Neuronal stem cell (in vitro differentiated cells): ENCODE measurements around the gene SLC2A13.

ENCODE experiments used
- DNase-seq: peaks from one replicate; pipeline ENCODE4 v3.0.0-alpha.2; 2013; ENCODE audit warnings: low spot score
- H2AFZ ChIP-seq: one replicate; pipeline ENCODE4 v1.6.1; 2013; ENCODE audit warnings: mild to moderate bottlenecking, low read length, inconsistent platforms
- H2AK5ac ChIP-seq: 2 replicates; pipeline ENCODE4 v1.6.1; 2013; ENCODE audit warnings: low read depth, mild to moderate bottlenecking, inconsistent platforms, low read length, moderate library complexity, mixed read lengths
- H2BK120ac ChIP-seq: 2 replicates; pipeline ENCODE4 v1.6.1; 2013; ENCODE audit warnings: low read depth, mild to moderate bottlenecking, inconsistent platforms, low read length, moderate library complexity, mixed read lengths
- H2BK12ac ChIP-seq: one replicate; pipeline ENCODE4 v1.6.1; 2013; ENCODE audit warnings: low read length, inconsistent platforms
- H2BK15ac ChIP-seq: 2 replicates; pipeline ENCODE4 v1.6.1; 2013; ENCODE audit warnings: mild to moderate bottlenecking, low read length, inconsistent platforms, mixed read lengths
- H2BK5ac ChIP-seq: one replicate; pipeline ENCODE4 v1.6.1; 2013; ENCODE audit warnings: inconsistent platforms, mild to moderate bottlenecking, low read length, moderate library complexity
- H3K14ac ChIP-seq: one replicate; pipeline ENCODE4 v1.6.1; 2013; ENCODE audit warnings: low read length, inconsistent platforms
- H3K18ac ChIP-seq: 2 replicates; pipeline ENCODE4 v1.6.1; 2013; ENCODE audit warnings: low read length, inconsistent platforms
- H3K23ac ChIP-seq: 2 replicates; pipeline ENCODE4 v1.6.1; 2013; ENCODE audit warnings: low read depth, mild to moderate bottlenecking, mixed read lengths, low read length, inconsistent platforms; ENCODE audit not compliant: poor library complexity
- H3K27ac ChIP-seq: replicated peaks from 3 replicates; pipeline ENCODE4 v1.5.1; 2013; ENCODE audit warnings: low read length, inconsistent platforms
- H3K27me3 ChIP-seq, 3 experiments: 2 replicates each; pipeline ENCODE4 v1.6.1; 2013; ENCODE audit warnings: low read length in 3 of 3, mild to moderate bottlenecking in 2 of 3, inconsistent platforms in 1 of 3, low read depth in 1 of 3, mixed read lengths in 1 of 3, moderate library complexity in 1 of 3; ENCODE audit not compliant: control insufficient read depth in 3 of 3, insufficient read depth in 3 of 3
- H3K36me3 ChIP-seq, 2 donors: replicated peaks in 1 of 2; 2 replicates each; pipeline ENCODE4 v1.6.1; 2013; ENCODE audit warnings: low read length in 2 of 2; ENCODE audit not compliant: control insufficient read depth in 2 of 2, insufficient read depth in 2 of 2
- H3K4ac ChIP-seq: 2 replicates; pipeline ENCODE4 v1.6.1; 2013; ENCODE audit warnings: inconsistent platforms, mild to moderate bottlenecking, low read length, moderate library complexity
- H3K4me1 ChIP-seq, 2 donors: 1 replicate in 1 of 2; 2 replicates in 1 of 2; pipeline ENCODE4 v1.6.1; 2013; ENCODE audit warnings: low read length in 2 of 2, low read depth in 1 of 2; ENCODE audit not compliant: control insufficient read depth in 2 of 2, insufficient read depth in 1 of 2
- H3K4me2 ChIP-seq: one replicate; pipeline ENCODE4 v1.6.1; 2013; ENCODE audit warnings: mild to moderate bottlenecking, low read length, inconsistent platforms; ENCODE audit not compliant: insufficient read depth, poor library complexity, severe bottlenecking
- H3K4me3 ChIP-seq, 2 donors: 2 replicates each; pipeline ENCODE4 v1.5.1; 2013; ENCODE audit warnings: low read length in 2 of 2, mild to moderate bottlenecking in 2 of 2, inconsistent platforms in 1 of 2, moderate library complexity in 1 of 2
- H3K79me1 ChIP-seq: one replicate; pipeline ENCODE4 v1.6.1; 2013; ENCODE audit warnings: low read depth, mild to moderate bottlenecking, inconsistent platforms, low read length, moderate library complexity
- H3K9ac ChIP-seq: one replicate; pipeline ENCODE4 v1.6.1; 2013; ENCODE audit warnings: mild to moderate bottlenecking, low read depth, low read length, inconsistent platforms; ENCODE audit not compliant: poor library complexity
- H3K9me3 ChIP-seq, 2 donors: replicated peaks in 1 of 2; 2 replicates each; pipeline versions ENCODE3 to v1.6.1; 2013; ENCODE audit warnings: low read length in 2 of 2, mild to moderate bottlenecking in 2 of 2, inconsistent platforms in 1 of 2, low read depth in 1 of 2, mixed read lengths in 1 of 2, moderate library complexity in 1 of 2; ENCODE audit not compliant: control insufficient read depth in 2 of 2, insufficient read depth in 1 of 2
- H4K8ac ChIP-seq: one replicate; pipeline ENCODE4 v1.6.1; 2013; ENCODE audit warnings: low read depth, mild to moderate bottlenecking, inconsistent platforms, low read length, moderate library complexity
- H4K91ac ChIP-seq: one replicate; pipeline ENCODE4 v1.6.1; 2013; ENCODE audit warnings: low read length, low read depth, mild to moderate bottlenecking, inconsistent platforms; ENCODE audit not compliant: poor library complexity
- WGBS, 2 donors: extraction: QIAGEN DNeasy Blood & Tissue Kit; methylation state at CpG; one replicate each; pipeline ENCODE4 v1.1.7; 2013; ENCODE audit warnings: missing lambda C conversion rate in 2 of 2, mixed read lengths in 1 of 2; ENCODE audit not compliant: insufficient read length in 2 of 2, insufficient replicate concordance in 1 of 2; ENCODE audit errors: extremely low coverage in 2 of 2; 5-methylcytosine and 5-hydroxymethylcytosine counted together

The SLC2A13 gene

GRCh38 chr12:40123496-40123895 lies 17.6 kb upstream of the SLC2A13 start:
- no peak overlapping the region for H2AFZ ChIP-seq
- no peak overlapping the region for H3K14ac ChIP-seq
- no peak overlapping the region for H3K27ac ChIP-seq
- no peaks in the 10 kb centered on the region for H3K79me1 ChIP-seq
- H3K18ac ChIP-seq, result no peak overlapping the region
- H4K8ac ChIP-seq, result no peak overlapping the region
- no peak for DNase-seq
- no peaks in the 10 kb centered on the region for H3K9me3 ChIP-seq
- H3K4me1 ChIP-seq, result no peaks in the 10 kb centered on the region
- H3K23ac ChIP-seq, result no peak overlapping the region
- H3K27me3 ChIP-seq, result no peaks in the 10 kb centered on the region
- H2BK5ac ChIP-seq, result no peak overlapping the region
- no peak overlapping the region for H2BK15ac ChIP-seq
- H2AK5ac ChIP-seq, result no peak overlapping the region
- no peak overlapping the region for H4K91ac ChIP-seq
- H3K4ac ChIP-seq, result no peak overlapping the region
- H3K4me2 ChIP-seq, result no peak overlapping the region
- H2BK12ac ChIP-seq, result no peak overlapping the region
- no CpG with 5 or more reads among the region's 1 CpG for WGBS, 2 donors
- H3K4me3 ChIP-seq, result no peak overlapping the region
- no peaks in the 10 kb centered on the region for H3K36me3 ChIP-seq
- no peak overlapping the region for H2BK120ac ChIP-seq
- no peak overlapping the region for H3K9ac ChIP-seq

- no CpG with 5 or more reads among the region's 1 CpG for WGBS, 2 donors
- H3K27ac ChIP-seq, result no peak overlapping the region
Observed at GRCh38 chr12:40122842-40123241, 17.0 kb upstream of the SLC2A13 start.

GRCh38 chr12:40117818-40118217 lies 11.9 kb upstream of the SLC2A13 start:
- no peak overlapping the region for H3K14ac ChIP-seq

More at GRCh38 chr12:40122842-40123241, 17.0 kb upstream of the SLC2A13 start:
- H3K23ac ChIP-seq, result no peak overlapping the region
- no peak overlapping the region for H2AK5ac ChIP-seq
- H2BK120ac ChIP-seq, result no peak overlapping the region
- no peaks in the 10 kb centered on the region for H3K27me3 ChIP-seq
- no peak overlapping the region for H2AFZ ChIP-seq
- H3K4me2 ChIP-seq, result no peak overlapping the region
- H4K91ac ChIP-seq, result no peak overlapping the region
- H3K4ac ChIP-seq, result no peak overlapping the region
- H3K9me3 ChIP-seq, result no peaks in the 10 kb centered on the region
- H2BK5ac ChIP-seq, result no peak overlapping the region
- H3K36me3 ChIP-seq, result no peaks in the 10 kb centered on the region
- no peak overlapping the region for H2BK12ac ChIP-seq
- no peaks in the 10 kb centered on the region for H3K4me1 ChIP-seq
- no peak overlapping the region for H3K18ac ChIP-seq
- H4K8ac ChIP-seq, result no peak overlapping the region
- H2BK15ac ChIP-seq, result no peak overlapping the region
- no peak for DNase-seq
- no peak overlapping the region for H3K4me3 ChIP-seq
- no peak overlapping the region for H3K14ac ChIP-seq
- H3K9ac ChIP-seq, result no peak overlapping the region
- no peaks in the 10 kb centered on the region for H3K79me1 ChIP-seq

GRCh38 chr12:40110586-40110985 lies 4.7 kb upstream of the SLC2A13 start:
- Histone ChIP-seq H3K4me3 (no peak overlapping the region), H3K4me2 (no peak overlapping the region), H2BK12ac (no peak overlapping the region), H2BK5ac (no peak overlapping the region), H3K23ac (no peak overlapping the region), H2AK5ac (no peak overlapping the region), H4K8ac (no peak overlapping the region), H3K18ac (no peak overlapping the region), H2BK120ac (no peak overlapping the region), H3K4me1 (peaks cover 1 to 5% of the 10 kb centered on the region in 2 donors), H3K79me1 (no peaks in the 10 kb centered on the region), H3K27ac (no peak overlapping the region), H3K14ac (no peak overlapping the region), H4K91ac (no peak overlapping the region), H3K9me3 (no peaks in the 10 kb centered on the region), H2BK15ac (no peak overlapping the region), H2AFZ (no peak overlapping the region), H3K36me3 (no peaks in the 10 kb centered on the region), H3K9ac (no peak overlapping the region), H3K4ac (no peak overlapping the region), H3K27me3 (no peaks in the 10 kb centered on the region)
- DNase-seq, result no peak
- WGBS, 2 donors, result no CpG with 5 or more reads among the region's 1 CpG

More at GRCh38 chr12:40117818-40118217, 11.9 kb upstream of the SLC2A13 start:
- no peak overlapping the region for H4K91ac ChIP-seq
- H2BK120ac ChIP-seq, result no peak overlapping the region
- no peak overlapping the region for H3K4ac ChIP-seq
- no peaks in the 10 kb centered on the region for H3K9me3 ChIP-seq
- no peaks in the 10 kb centered on the region for H3K4me1 ChIP-seq
- H3K36me3 ChIP-seq, result no peaks in the 10 kb centered on the region
- DNase-seq, result no peak
- no peak overlapping the region for H2BK12ac ChIP-seq
- H2BK5ac ChIP-seq, result no peak overlapping the region
- no peak overlapping the region for H2AK5ac ChIP-seq
- H3K27ac ChIP-seq, result no peak overlapping the region
- no peak overlapping the region for H3K18ac ChIP-seq
- no CpG with 5 or more reads among the region's 3 CpGs for WGBS, 2 donors
- H3K27me3 ChIP-seq, result no peaks in the 10 kb centered on the region
- no peak overlapping the region for H2BK15ac ChIP-seq
- H4K8ac ChIP-seq, result no peak overlapping the region
- H3K4me2 ChIP-seq, result no peak overlapping the region
- no peak overlapping the region for H3K9ac ChIP-seq
- H3K4me3 ChIP-seq, result no peak overlapping the region
- no peak overlapping the region for H3K23ac ChIP-seq
- H3K79me1 ChIP-seq, result no peaks in the 10 kb centered on the region
- no peak overlapping the region for H2AFZ ChIP-seq
